ENCODE results near the gene OMD.

- TF ChIP-seq CTCF (IDR thresholded peaks at IDR 0.05) (no peak), POLR2A (IDR thresholded peaks at IDR 0.05) (no peak)
Measured at GRCh38 chr9:92455217-92455616, 30.9 kb upstream of the OMD start.

All from sigmoid colon (tissue), 3 donors.